ENCODE data around the gene C11orf21. TPM values are rescaled to one million over a fixed set of nuclear protein-coding genes. Genes with fewer than 3 reads are reported as not detected.

The C11orf21 gene
- polyA plus RNA-seq, 1 donor (not counting 4 experiments of a cell fraction or from before 2014, with no cell fraction given), result not detected

- Histone ChIP-seq H3K4me3 (ENCODE audit: control insufficient read depth in 2 of 3, extremely low read depth in 1 of 3, insufficient read depth in 2 of 3, low read depth in 1 of 3, low read length in 3 of 3) (no peak overlapping the region), H3K4me1 (ENCODE audit: control insufficient read depth, extremely low read depth, insufficient read depth, low read length) (no peaks in the 10 kb centered on the region), H3K79me2 (ENCODE audit: control insufficient read depth, insufficient read depth, low read length) (no peaks in the 10 kb centered on the region), H3K9ac (ENCODE audit: control insufficient read depth, extremely low read depth, insufficient read depth, low read length) (no peak overlapping the region), H3K4me2 (ENCODE audit: control insufficient read depth, extremely low read depth, insufficient read depth, low read depth, low read length) (no peak overlapping the region), H3K27me3 (ENCODE audit: control insufficient read depth, extremely low read depth, insufficient read depth, low read length) (no peaks in the 10 kb centered on the region), H2AFZ (ENCODE audit: control insufficient read depth, low read length) (no peak overlapping the region), H4K20me1 (ENCODE audit: control insufficient read depth, extremely low read depth, insufficient read depth, low read length) (no peaks in the 10 kb centered on the region), H3K27ac (ENCODE audit: control insufficient read depth, insufficient read depth, low read length) (no peak overlapping the region), H3K9me1 (ENCODE audit: control insufficient read depth, extremely low read depth, insufficient read depth, low read length) (no peaks in the 10 kb centered on the region), H3K36me3 (ENCODE audit: control insufficient read depth in 2 of 2, extremely low read depth in 1 of 2, insufficient read depth in 2 of 2, low read length in 2 of 2) (no peaks in the 10 kb centered on the region), H3K9me3 (ENCODE audit: control insufficient read depth, low read depth, low read length) (no peaks in the 10 kb centered on the region)
- no peak for FAIRE-seq
- no peak for TF ChIP-seq CTCF (optimal IDR thresholded peaks at IDR 0.05 in 1 of 3, IDR thresholded peaks at IDR 0.05 in 1 of 3, conservative IDR thresholded peaks at IDR 0.05 in 1 of 3; ENCODE audit: extremely low read depth in 1 of 3, insufficient read depth in 2 of 3, low read length in 3 of 3)
- no peak for TF ChIP-seq EZH2 (IDR thresholded peaks at IDR 0.05; ENCODE audit: low read length)
- no peak for DNase-seq (ENCODE audit: low read depth, low spot score)
- dilution Hi-C loops (cut with MboI; ENCODE audit: extremely low pct_ligation_motif_present, low sequenced_read_pairs), result no loop called here
Measured at GRCh38 chr11:2310786-2311352, 9.2 kb upstream of the C11orf21 start.

- H3K27ac ChIP-seq (ENCODE audit: control insufficient read depth, insufficient read depth, low read length), result no peak overlapping the region
- no peaks in the 10 kb centered on the region for H4K20me1 ChIP-seq (ENCODE audit: control insufficient read depth, extremely low read depth, insufficient read depth, low read length)
- H3K9ac ChIP-seq (ENCODE audit: control insufficient read depth, extremely low read depth, insufficient read depth, low read length), result no peak overlapping the region
- no peaks in the 10 kb centered on the region for H3K36me3 ChIP-seq (ENCODE audit: control insufficient read depth in 2 of 2, extremely low read depth in 1 of 2, insufficient read depth in 2 of 2, low read length in 2 of 2)
- H3K4me3 ChIP-seq (ENCODE audit: control insufficient read depth in 2 of 3, extremely low read depth in 1 of 3, insufficient read depth in 2 of 3, low read depth in 1 of 3, low read length in 3 of 3), result no peak overlapping the region
- H3K4me1 ChIP-seq (ENCODE audit: control insufficient read depth, extremely low read depth, insufficient read depth, low read length), result no peaks in the 10 kb centered on the region
- TF ChIP-seq CTCF (optimal IDR thresholded peaks at IDR 0.05 in 1 of 3, IDR thresholded peaks at IDR 0.05 in 1 of 3, conservative IDR thresholded peaks at IDR 0.05 in 1 of 3; ENCODE audit: extremely low read depth in 1 of 3, insufficient read depth in 2 of 3, low read length in 3 of 3), result no peak
- no peak for TF ChIP-seq EZH2 (IDR thresholded peaks at IDR 0.05; ENCODE audit: low read length)
- dilution Hi-C loops (cut with MboI; ENCODE audit: extremely low pct_ligation_motif_present, low sequenced_read_pairs), result no loop called here
- H3K9me3 ChIP-seq (ENCODE audit: control insufficient read depth, low read depth, low read length), result no peaks in the 10 kb centered on the region
- H3K4me2 ChIP-seq (ENCODE audit: control insufficient read depth, extremely low read depth, insufficient read depth, low read depth, low read length), result no peak overlapping the region
- no peak for DNase-seq (ENCODE audit: low read depth, low spot score)
- no peaks in the 10 kb centered on the region for H3K27me3 ChIP-seq (ENCODE audit: control insufficient read depth, extremely low read depth, insufficient read depth, low read length)
- FAIRE-seq, result no peak
- no peaks in the 10 kb centered on the region for H3K79me2 ChIP-seq (ENCODE audit: control insufficient read depth, insufficient read depth, low read length)
- no peaks in the 10 kb centered on the region for H3K9me1 ChIP-seq (ENCODE audit: control insufficient read depth, extremely low read depth, insufficient read depth, low read length)
- H2AFZ ChIP-seq (ENCODE audit: control insufficient read depth, low read length), result no peak overlapping the region
Measured at GRCh38 chr11:2310073-2310785, 8.5 kb upstream of the C11orf21 start.
